Gastrocnemius medialis (tissue), 4 donors: ENCODE measurements around the gene CASTOR1.

ENCODE experiments used
- POLR2A ChIP-seq, 2 donors: fragments of 450-650 bp; IDR thresholded peaks; one replicate each; pipeline ENCODE4 v1.6.1; 2017; ENCODE audit warnings: antibody characterized with exemption in 2 of 2, mild to moderate bottlenecking in 2 of 2, moderate library complexity in 2 of 2
- TF ChIP-seq, protein P1 (sequence below), 5 experiments: fragments of 450-650 bp in 3 of 5; fragments of 200-600 bp in 2 of 5; sonication (generic) in 2 of 5; IDR thresholded peaks in 4 of 5; conservative IDR thresholded peaks in 1 of 5; 1 replicate in 4 of 5; 2 replicates in 1 of 5; pipeline ENCODE4 v1.5.1; 2016 to 2019; ENCODE audit warnings: antibody characterized with exemption in 5 of 5, mild to moderate bottlenecking in 3 of 5, moderate library complexity in 3 of 5

DNA sequence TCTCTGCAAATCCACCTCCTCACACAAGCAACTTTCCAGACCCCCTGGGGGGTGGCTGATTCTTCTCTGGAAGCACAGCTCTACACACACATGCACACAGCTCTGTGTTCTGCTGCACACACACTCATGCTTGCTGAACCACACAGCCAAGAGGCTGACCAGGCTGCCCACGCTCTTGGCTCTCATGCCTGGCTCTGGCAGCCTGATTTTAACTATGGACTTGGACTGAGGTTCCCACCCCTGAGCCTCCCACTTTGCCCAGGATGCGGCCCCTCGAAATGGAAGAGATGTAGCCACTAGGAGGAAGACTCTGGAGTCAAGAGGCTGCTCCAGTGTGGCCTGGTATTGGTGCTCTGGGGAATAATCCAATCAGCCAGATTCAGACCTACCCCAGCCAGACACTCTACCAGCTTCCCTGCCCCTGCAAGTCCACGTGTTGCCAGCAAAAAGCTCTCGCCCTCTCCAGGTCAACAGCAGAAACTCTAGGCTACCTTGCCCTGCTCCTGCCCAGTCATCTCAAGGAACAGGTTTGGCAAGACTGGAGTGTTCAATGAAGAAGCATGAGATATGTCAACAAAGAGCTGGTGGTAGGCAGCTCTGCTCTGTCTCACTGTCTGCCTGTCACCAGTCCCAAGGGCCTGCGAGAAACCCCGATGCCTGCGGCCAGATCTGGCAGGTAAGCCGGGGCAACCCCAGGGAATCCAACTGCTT is 8.8 kb upstream of the CASTOR1 start:
- TF ChIP-seq, protein P1, sequence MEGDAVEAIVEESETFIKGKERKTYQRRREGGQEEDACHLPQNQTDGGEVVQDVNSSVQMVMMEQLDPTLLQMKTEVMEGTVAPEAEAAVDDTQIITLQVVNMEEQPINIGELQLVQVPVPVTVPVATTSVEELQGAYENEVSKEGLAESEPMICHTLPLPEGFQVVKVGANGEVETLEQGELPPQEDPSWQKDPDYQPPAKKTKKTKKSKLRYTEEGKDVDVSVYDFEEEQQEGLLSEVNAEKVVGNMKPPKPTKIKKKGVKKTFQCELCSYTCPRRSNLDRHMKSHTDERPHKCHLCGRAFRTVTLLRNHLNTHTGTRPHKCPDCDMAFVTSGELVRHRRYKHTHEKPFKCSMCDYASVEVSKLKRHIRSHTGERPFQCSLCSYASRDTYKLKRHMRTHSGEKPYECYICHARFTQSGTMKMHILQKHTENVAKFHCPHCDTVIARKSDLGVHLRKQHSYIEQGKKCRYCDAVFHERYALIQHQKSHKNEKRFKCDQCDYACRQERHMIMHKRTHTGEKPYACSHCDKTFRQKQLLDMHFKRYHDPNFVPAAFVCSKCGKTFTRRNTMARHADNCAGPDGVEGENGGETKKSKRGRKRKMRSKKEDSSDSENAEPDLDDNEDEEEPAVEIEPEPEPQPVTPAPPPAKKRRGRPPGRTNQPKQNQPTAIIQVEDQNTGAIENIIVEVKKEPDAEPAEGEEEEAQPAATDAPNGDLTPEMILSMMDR (IDR thresholded peaks at IDR 0.05 in 4 of 5, conservative IDR thresholded peaks at IDR 0.05 in 1 of 5) = no peak
- TF ChIP-seq POLR2A (IDR thresholded peaks at IDR 0.05) = no peak
